Measurements from ENCODE around the gene MBD2.

GRCh38 chr18:54181856-54182602 lies 42.4 kb downstream of the MBD2 start:
- TF ChIP-seq SIN3A (IDR thresholded peaks at IDR 0.05; ENCODE audit: low read depth), result no peak
- no peak for TF ChIP-seq CTCF (IDR thresholded peaks at IDR 0.05 in 2 of 3, conservative IDR thresholded peaks at IDR 0.05 in 1 of 3; ENCODE audit: borderline replicate concordance in 1 of 3, insufficient read depth in 1 of 3, low read depth in 2 of 3, low read length in 2 of 3)
- TF ChIP-seq POLR2A (IDR thresholded peaks at IDR 0.05; ENCODE audit: borderline replicate concordance, extremely low read depth, insufficient read depth, insufficient read length), result no peak

Data from HCT116 (cell line).